ENCODE results near the gene AP1M1. TPM values are rescaled to one million over a fixed set of nuclear protein-coding genes. Genes with fewer than 3 reads are reported as not detected.

Gene AP1M1
- total RNA-seq, 1 donor from 2014 or later: 49.4 TPM

DNA sequence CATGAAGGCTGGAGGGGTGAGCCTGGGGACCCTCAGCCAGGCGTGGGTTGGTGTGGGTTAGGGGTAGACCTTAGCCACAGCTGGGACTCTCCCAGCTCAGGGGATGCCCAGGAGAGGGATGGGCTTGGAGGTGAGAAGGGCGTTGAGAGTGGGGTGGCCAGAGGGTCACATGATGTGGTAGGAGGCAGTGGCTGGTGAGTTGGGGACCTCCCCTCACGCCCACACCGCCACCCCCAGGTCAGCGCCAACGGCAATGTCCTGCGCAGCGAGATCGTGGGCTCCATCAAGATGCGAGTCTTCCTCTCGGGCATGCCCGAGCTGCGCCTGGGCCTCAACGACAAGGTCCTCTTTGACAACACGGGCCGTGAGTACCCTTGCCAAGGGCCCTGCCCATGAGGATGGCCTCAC is 28.5 kb downstream of the AP1M1 start:
- H3K27me3 Mint-ChIP-seq (ENCODE audit: low read depth): no peaks in the 10 kb centered on the region
- no peak for DNase-seq (ENCODE audit: low spot score in 2 of 2, unreplicated experiment in 2 of 2)
- H3K36me3 Mint-ChIP-seq: peaks cover 26% of the 10 kb centered on the region
- H3K9me3 Mint-ChIP-seq: peaks cover 3% of the 10 kb centered on the region
- H3K27ac Mint-ChIP-seq: no peak overlapping the region
- H3K4me1 Mint-ChIP-seq: no peaks in the 10 kb centered on the region
- TF ChIP-seq, protein P1, sequence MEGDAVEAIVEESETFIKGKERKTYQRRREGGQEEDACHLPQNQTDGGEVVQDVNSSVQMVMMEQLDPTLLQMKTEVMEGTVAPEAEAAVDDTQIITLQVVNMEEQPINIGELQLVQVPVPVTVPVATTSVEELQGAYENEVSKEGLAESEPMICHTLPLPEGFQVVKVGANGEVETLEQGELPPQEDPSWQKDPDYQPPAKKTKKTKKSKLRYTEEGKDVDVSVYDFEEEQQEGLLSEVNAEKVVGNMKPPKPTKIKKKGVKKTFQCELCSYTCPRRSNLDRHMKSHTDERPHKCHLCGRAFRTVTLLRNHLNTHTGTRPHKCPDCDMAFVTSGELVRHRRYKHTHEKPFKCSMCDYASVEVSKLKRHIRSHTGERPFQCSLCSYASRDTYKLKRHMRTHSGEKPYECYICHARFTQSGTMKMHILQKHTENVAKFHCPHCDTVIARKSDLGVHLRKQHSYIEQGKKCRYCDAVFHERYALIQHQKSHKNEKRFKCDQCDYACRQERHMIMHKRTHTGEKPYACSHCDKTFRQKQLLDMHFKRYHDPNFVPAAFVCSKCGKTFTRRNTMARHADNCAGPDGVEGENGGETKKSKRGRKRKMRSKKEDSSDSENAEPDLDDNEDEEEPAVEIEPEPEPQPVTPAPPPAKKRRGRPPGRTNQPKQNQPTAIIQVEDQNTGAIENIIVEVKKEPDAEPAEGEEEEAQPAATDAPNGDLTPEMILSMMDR (IDR thresholded peaks at IDR 0.05; ENCODE audit: unreplicated experiment): no peak
- H3K4me3 Mint-ChIP-seq: no peak overlapping the region

DNA sequence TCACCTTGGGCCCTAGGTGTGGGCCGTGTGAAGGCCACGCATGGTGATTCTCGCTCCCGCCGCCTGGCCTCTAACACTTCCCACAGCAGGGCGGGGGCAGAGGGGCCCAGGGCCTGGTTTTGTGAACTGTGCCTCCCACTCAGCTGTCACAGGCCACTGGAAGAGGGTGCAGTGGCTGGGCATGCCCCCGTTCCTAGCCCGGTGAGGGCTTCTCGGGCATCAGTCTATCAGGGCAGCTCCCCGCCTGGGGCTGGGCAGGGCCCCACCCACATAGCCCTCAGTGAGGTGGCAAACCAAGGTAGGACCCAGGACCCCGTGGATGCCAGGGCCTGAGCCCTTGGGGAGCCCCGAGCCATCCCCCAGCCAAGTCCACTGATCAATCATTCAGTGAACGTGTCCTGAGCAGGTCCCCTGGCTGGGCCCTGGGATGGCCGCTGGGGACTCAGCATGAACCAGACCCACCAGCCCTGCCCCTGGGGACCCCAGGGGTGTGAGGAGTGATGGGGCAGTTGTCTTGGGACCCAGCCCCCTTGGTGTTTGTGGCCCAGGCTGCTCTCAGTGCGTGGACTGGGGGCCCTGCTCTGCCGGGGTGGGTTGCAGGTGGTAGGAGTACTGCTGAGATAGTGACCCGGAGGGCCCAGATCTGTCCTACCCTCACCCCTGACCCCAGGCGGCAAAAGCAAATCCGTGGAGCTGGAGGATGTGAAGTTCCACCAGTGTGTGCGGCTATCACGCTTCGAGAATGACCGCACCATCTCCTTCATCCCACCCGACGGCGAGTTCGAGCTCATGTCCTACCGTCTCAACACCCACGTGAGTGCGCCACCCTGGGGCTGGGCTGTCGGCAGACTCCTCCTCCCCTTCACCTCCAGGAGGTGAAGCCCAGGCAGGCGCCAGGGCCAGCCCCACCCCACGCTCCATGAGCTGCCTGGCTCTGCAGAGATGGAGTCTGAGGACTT is 29.4 kb downstream of the AP1M1 start:
- H3K27me3 Mint-ChIP-seq (ENCODE audit: low read depth): no peaks in the 10 kb centered on the region
- TF ChIP-seq, protein P1 (IDR thresholded peaks at IDR 0.05; ENCODE audit: unreplicated experiment): no peak
- no peak overlapping the region for H3K27ac Mint-ChIP-seq
- peak in 1 of 2 experiments; percentile 18 for DNase-seq (ENCODE audit: low spot score in 2 of 2, unreplicated experiment in 2 of 2)
- H3K4me1 Mint-ChIP-seq: no peaks in the 10 kb centered on the region
- H3K9me3 Mint-ChIP-seq: no peaks in the 10 kb centered on the region
- H3K36me3 Mint-ChIP-seq: peaks cover 24% of the 10 kb centered on the region
- H3K4me3 Mint-ChIP-seq: no peak overlapping the region

DNA sequence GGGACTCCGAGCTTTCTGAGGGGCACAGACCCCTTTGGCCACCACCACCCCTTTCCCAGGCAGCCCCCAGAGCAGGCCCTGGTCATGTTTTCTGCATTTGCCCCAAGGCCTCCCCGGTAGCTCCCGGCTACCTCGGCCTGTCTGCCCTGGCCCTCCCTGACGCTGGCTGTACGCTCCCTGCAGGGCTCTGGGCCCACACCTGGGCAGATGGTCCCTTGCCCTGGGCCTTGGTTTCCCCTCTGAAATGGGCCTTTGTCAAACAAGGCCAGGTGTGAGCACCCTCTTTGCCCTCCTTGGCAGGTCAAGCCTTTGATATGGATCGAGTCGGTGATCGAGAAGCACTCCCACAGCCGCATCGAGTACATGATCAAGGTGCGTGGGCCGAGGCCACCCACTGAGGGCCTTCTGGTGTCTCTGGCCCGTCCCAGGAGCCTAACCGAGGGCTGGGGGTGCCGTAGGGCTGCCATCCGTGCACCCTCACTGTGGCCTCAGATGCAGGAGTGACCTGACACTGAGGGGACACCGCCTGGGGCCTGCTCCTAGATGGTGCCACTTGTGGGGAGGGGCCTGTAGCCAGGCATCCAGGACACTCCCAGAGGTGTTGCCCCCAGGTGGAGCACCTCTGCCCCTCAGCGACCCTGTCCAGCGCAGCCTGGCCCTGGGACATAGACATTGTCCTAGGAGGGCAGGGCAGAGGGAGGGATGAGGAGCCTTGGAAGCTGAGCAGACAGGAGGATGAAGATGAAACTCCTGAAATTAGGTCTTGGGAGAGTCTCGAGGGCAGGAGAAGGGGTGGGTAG is 30.3 kb downstream of the AP1M1 start:
- no peaks in the 10 kb centered on the region for H3K27me3 Mint-ChIP-seq (ENCODE audit: low read depth)
- H3K27ac Mint-ChIP-seq: no peak overlapping the region
- no peak for DNase-seq (ENCODE audit: low spot score in 2 of 2, unreplicated experiment in 2 of 2)
- TF ChIP-seq, protein P1 (IDR thresholded peaks at IDR 0.05; ENCODE audit: unreplicated experiment): no peak
- no peaks in the 10 kb centered on the region for H3K9me3 Mint-ChIP-seq
- no peaks in the 10 kb centered on the region for H3K4me1 Mint-ChIP-seq
- H3K36me3 Mint-ChIP-seq: peaks cover 19% of the 10 kb centered on the region
- no peak overlapping the region for H3K4me3 Mint-ChIP-seq

DNA sequence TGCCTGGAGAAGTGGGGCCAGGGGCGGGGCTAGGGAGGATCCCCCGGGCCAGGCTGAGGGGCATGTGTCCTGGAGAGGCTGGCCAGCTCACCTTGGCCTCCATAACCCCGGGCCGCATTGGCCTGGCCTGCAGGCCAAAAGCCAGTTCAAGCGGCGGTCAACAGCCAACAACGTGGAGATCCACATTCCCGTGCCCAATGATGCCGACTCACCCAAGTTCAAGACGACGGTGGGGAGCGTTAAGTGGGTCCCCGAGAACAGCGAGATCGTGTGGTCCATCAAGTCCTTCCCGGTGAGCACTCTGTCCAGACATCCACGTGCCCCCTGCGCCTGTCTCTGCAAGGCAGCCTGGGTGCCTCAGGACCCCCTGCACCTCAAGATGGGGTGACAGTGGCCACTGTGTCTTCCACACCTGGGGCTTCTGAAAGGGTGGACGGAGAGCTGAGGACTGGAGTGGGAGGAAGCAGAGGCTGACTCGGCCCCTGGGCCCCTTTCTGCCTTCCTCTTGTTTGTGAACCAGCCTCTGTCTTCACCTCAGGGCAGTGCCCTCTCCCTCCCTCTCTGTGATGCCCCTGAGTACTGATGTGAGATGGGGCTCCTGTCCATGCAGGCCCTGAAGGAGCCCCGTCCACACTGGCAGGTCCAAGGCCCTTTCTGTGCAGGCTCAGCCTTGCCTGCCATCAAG is 31.1 kb downstream of the AP1M1 start:
- no peaks in the 10 kb centered on the region for H3K4me1 Mint-ChIP-seq
- peaks cover 16% of the 10 kb centered on the region for H3K36me3 Mint-ChIP-seq
- H3K27me3 Mint-ChIP-seq (ENCODE audit: low read depth): no peaks in the 10 kb centered on the region
- H3K4me3 Mint-ChIP-seq: no peak overlapping the region
- H3K9me3 Mint-ChIP-seq: no peaks in the 10 kb centered on the region
- no peak overlapping the region for H3K27ac Mint-ChIP-seq
- TF ChIP-seq, protein P1 (IDR thresholded peaks at IDR 0.05; ENCODE audit: unreplicated experiment): no peak
- no peak for DNase-seq (ENCODE audit: low spot score in 2 of 2, unreplicated experiment in 2 of 2)

DNA sequence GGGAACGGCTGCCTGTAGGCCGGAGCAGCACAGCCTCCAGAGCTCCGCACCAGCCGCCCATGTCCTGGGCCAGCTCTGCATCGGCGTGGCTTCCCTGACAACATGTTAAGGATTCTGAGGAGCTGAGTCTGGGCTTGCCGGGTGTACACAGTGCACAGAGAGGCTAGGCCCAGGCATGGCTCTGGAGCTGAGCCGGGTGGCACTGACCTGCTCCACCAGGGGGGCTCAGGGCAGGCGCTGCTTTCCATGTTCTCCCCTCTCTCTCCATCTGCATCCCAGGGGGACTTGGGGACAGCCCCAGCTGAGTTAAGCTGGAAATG is 31.6 kb downstream of the AP1M1 start:
- no peak for DNase-seq (ENCODE audit: low spot score in 2 of 2, unreplicated experiment in 2 of 2)
- Mint-ChIP-seq H3K9me3 (no peaks in the 10 kb centered on the region), H3K4me1 (no peaks in the 10 kb centered on the region), H3K27me3 (ENCODE audit: low read depth) (no peaks in the 10 kb centered on the region), H3K27ac (no peak overlapping the region), H3K4me3 (no peak overlapping the region), H3K36me3 (peaks cover 16% of the 10 kb centered on the region)
- TF ChIP-seq, protein P1 (IDR thresholded peaks at IDR 0.05; ENCODE audit: unreplicated experiment): no peak

Data from mesothelial cell of epicardium (in vitro differentiated cells).